GM12878 (cell line): ENCODE data around the gene PLEKHA6. TPM values are rescaled to one million over a fixed set of nuclear protein-coding genes. Genes with fewer than 3 reads are reported as not detected.

Experiments
- ATAC-seq: fragments of 200-7000 bp; cut with Tn5 transposase; 3 replicates; pipeline ENCODE4 v1.9.1; 2020; ENCODE audit warnings: mild to moderate bottlenecking, moderate library complexity
- BruUV-seq: library from RNA; stranded (reverse); fragments of 400-500 nt; replicated peaks from 2 replicates; lab custom pipeline; 2021; lab: Mats Ljungman, UMichigan
- CTCF ChIA-PET: fragments of 300-600 bp; sonication (Branson Sonifier 250); formaldehyde crosslinking; extraction: SDS; loops from one replicate; lab custom pipeline; 2021; ENCODE audit warnings: inconsistent platforms; lab: Yijun Ruan, JAX
- POLR2A ChIA-PET: fragments of 350-600 bp; formaldehyde crosslinking; extraction: SDS; loops from one replicate; lab custom pipeline; 2021; ENCODE audit warnings: inconsistent platforms; lab: Charles Lee
- RAD21 ChIA-PET: fragments of 300-600 bp; sonication (Branson Sonifier 250); formaldehyde crosslinking; loops from one replicate; lab custom pipeline; 2023; ENCODE audit warnings: antibody characterized with exemption; ENCODE audit not compliant: unreplicated experiment; lab: Charles Lee
- SMC1A ChIA-PET: fragments of 300-600 bp; sonication (Branson Sonifier 250); formaldehyde crosslinking; loops from one replicate; lab custom pipeline; 2023; ENCODE audit not compliant: unreplicated experiment, uncharacterized antibody; lab: Charles Lee
- DNase-seq: peaks from one replicate; pipeline ENCODE4 v3.0.0-alpha.2; 2011; ENCODE audit warnings: low read depth, low spot score
- FAIRE-seq: peaks from 3 replicates; lab custom pipeline; 2011; peaks lifted over from hg19 to GRCh38; lab: Jason Lieb, UNC
- H2AFZ ChIP-seq: 2 replicates; pipeline ENCODE4 v1.6.0; 2011; ENCODE audit warnings: low read depth, low read length, control low read depth; ENCODE audit not compliant: control insufficient read depth
- H3K27ac ChIP-seq: 2 replicates; pipeline ENCODE4 v1.5.1; 2011; ENCODE audit warnings: control low read depth; ENCODE audit not compliant: control insufficient read depth, insufficient read depth
- H3K27me3 ChIP-seq, 2 experiments: replicated peaks in 1 of 2; 2 replicates each; pipeline versions ENCODE4 v1.6.0 to v1.6.1; 2011; ENCODE audit warnings: low read length in 1 of 2; ENCODE audit not compliant: control insufficient read depth in 2 of 2, insufficient read depth in 2 of 2
- H3K36me3 ChIP-seq, 2 experiments: 2 replicates each; pipeline ENCODE4 v1.5.1; 2011; ENCODE audit warnings: low read length in 1 of 2; ENCODE audit not compliant: control insufficient read depth in 2 of 2, insufficient read depth in 2 of 2
- H3K4me1 ChIP-seq: 2 replicates; pipeline ENCODE4 v1.6.1; 2011; ENCODE audit warnings: mild to moderate bottlenecking, low read length, moderate library complexity, mixed read lengths; ENCODE audit not compliant: control insufficient read depth, insufficient read depth
- H3K4me2 ChIP-seq: 2 replicates; pipeline ENCODE4 v1.6.0; 2011; ENCODE audit warnings: control low read depth; ENCODE audit not compliant: control insufficient read depth, insufficient read depth
- H3K4me3 ChIP-seq: fragments of 200-600 bp; sonication (generic); 2 replicates; pipeline ENCODE4 v1.5.1; 2016
- H3K79me2 ChIP-seq: 2 replicates; pipeline ENCODE4 v1.6.0; 2011; ENCODE audit warnings: low read length; ENCODE audit not compliant: control insufficient read depth, insufficient read depth
- H3K9ac ChIP-seq: 2 replicates; pipeline ENCODE4 v1.8.0; 2011; ENCODE audit warnings: low read length, control low read depth, mixed read lengths; ENCODE audit not compliant: control insufficient read depth, insufficient read depth
- H3K9me3 ChIP-seq: replicated peaks from 3 replicates; pipeline ENCODE4 v1.5.1; 2011; ENCODE audit warnings: mild to moderate bottlenecking, low read length; ENCODE audit not compliant: control insufficient read depth, insufficient read depth
- H4K20me1 ChIP-seq: 2 replicates; pipeline ENCODE4 v1.6.0; 2011; ENCODE audit not compliant: control insufficient read depth, insufficient read depth
- BRCA1 ChIP-seq: IDR thresholded peaks from 2 replicates; pipeline ENCODE4 v1.6.1; 2011; ENCODE audit warnings: low read depth, low read length, improper control_type of control experiment
- CHD1 ChIP-seq: IDR thresholded peaks from 2 replicates; pipeline ENCODE4 v1.6.1; 2012; ENCODE audit warnings: low read depth, low read length, improper control_type of control experiment
- CHD2 ChIP-seq: IDR thresholded peaks from 2 replicates; pipeline ENCODE4 v1.6.1; 2011; ENCODE audit warnings: low read depth, low read length, improper control_type of control experiment, borderline replicate concordance
- EZH2 ChIP-seq: IDR thresholded peaks from 2 replicates; pipeline ENCODE4 v1.6.1; 2012; ENCODE audit warnings: low read depth, mild to moderate bottlenecking, control low read depth, inconsistent platforms, low read length, borderline replicate concordance; ENCODE audit not compliant: control insufficient read depth
- HCFC1 ChIP-seq: fragments of 150-350 bp; IDR thresholded peaks from 2 replicates; pipeline ENCODE4 v1.6.1; 2014; ENCODE audit warnings: low read length
- IRF5 ChIP-seq: fragments of 450-650 bp; IDR thresholded peaks from 2 replicates; pipeline ENCODE4 v1.6.1; 2017; ENCODE audit warnings: borderline replicate concordance
- NBN ChIP-seq: fragments of 450-650 bp; IDR thresholded peaks from 2 replicates; pipeline ENCODE4 v1.6.1; 2016
- PAX8 ChIP-seq: fragments of 450-650 bp; IDR thresholded peaks from 2 replicates; pipeline ENCODE4 v1.6.1; 2017; ENCODE audit warnings: mild to moderate bottlenecking, moderate library complexity
- PKNOX1 ChIP-seq: fragments of 450-650 bp; IDR thresholded peaks from 2 replicates; pipeline ENCODE4 v1.6.1; 2016; ENCODE audit warnings: mild to moderate bottlenecking
- YBX1 ChIP-seq: fragments of 450-650 bp; IDR thresholded peaks from 2 replicates; pipeline ENCODE4 v1.6.1; 2016; ENCODE audit warnings: antibody characterized with exemption
- WGBS: methylation state at CpG from one replicate; pipeline ENCODE4 v1.1.6; 2016; ENCODE audit warnings: low lambda C conversion rate; ENCODE audit not compliant: insufficient replicate concordance, insufficient coverage; ENCODE audit errors: missing lambda C conversion rate; 5-methylcytosine and 5-hydroxymethylcytosine counted together
- in situ Hi-C: fragments of 300-500 bp; cut with MboI; formaldehyde crosslinking; loops from 9 replicates; pipeline ENCODE4 v1.14.3; 2018; ENCODE audit warnings: mixed read lengths
- intact Hi-C: fragments of 100-400 bp; cut with micrococcal nuclease; formaldehyde crosslinking; loops from one replicate; pipeline ENCODE4 v1.14.2; 2022; ENCODE audit not compliant: unreplicated experiment
- polyA plus RNA-seq, 11 experiments: library from polyadenylated mRNA; depleted of rRNA in 4 of 11; unstranded in 6 of 11; stranded (reverse) in 5 of 11; fragments of >200 nt; fragmentation: Nextera tagmentation in 4 of 11; fragmentation: Illumina TruSeq in 1 of 11; extraction: Ambion mirVana in 4 of 11; extraction: Trizol in 1 of 11; gene quantifications; 1 replicate in 1 of 11; 2 replicates in 10 of 11; pipeline versions ENCODE4 v1.2.1 to v1.2.3, GENCODE V29; 2011 to 2016; ENCODE audit warnings: inconsistent platforms in 2 of 11, missing spikeins in 2 of 11, low read depth in 1 of 11
- total RNA-seq, 4 experiments: library from RNA; depleted of rRNA in 3 of 4; stranded (reverse); fragments of >200 nt in 3 of 4; fragmentation: Illumina TruSeq in 1 of 4; extraction: Trizol in 1 of 4; gene quantifications; 2 replicates each; pipeline versions ENCODE4 v1.2.1 to v1.2.3, GENCODE V29; 2013 to 2021

The PLEKHA6 gene
- total and polyA plus RNA-seq, 10 of the 15 experiments (the other 5 are each of a cell fraction or from before 2014, with no cell fraction given), result 0.04 to 0.81 (median 0.19) TPM; not detected in 4

GRCh38 chr1:204299814-204300365 is 59.8 kb downstream of the PLEKHA6 start:
- DNase-seq (no peak), ATAC-seq (no peak), FAIRE-seq (no peak)
- Histone ChIP-seq H3K27ac (no peak overlapping the region), H3K4me3 (no peak overlapping the region), H3K9me3 (no peaks in the 10 kb centered on the region), H3K36me3 (no peaks in the 10 kb centered on the region), H3K4me2 (no peak overlapping the region), H3K9ac (no peak overlapping the region), H3K79me2 (no peaks in the 10 kb centered on the region), H3K4me1 (no peaks in the 10 kb centered on the region), H3K27me3 (peaks cover 4% of the 10 kb centered on the region in 2 experiments; a peak in 3 of 4 replicates), H2AFZ (no peak overlapping the region), H4K20me1 (no peaks in the 10 kb centered on the region; the same call in 1 of the 2 replicates)
- ChIA-PET CTCF (interaction anchor here (0.5 to 3.6 kb wide), 6 partner anchors 10 to 307 kb away, joined by 3 to 16 read pairs (median 4); no protein-coding TSS in a partner anchor), POLR2A (no interaction called here), SMC1A (interaction anchor here (1.0 to 1.9 kb wide), 4 partner anchors 12 to 46 kb away, joined by 3 to 4 read pairs (median 4); no protein-coding TSS in a partner anchor), RAD21 (no interaction called here)
- intact Hi-C loops (no loop called here), in situ Hi-C loops (no loop called here)
- BruUV-seq, result no TSS peak
- 23% methylated on average over 3 of the region's 3 CpGs for WGBS
- TF ChIP-seq EZH2, result no peak
- no peak for TF ChIP-seq HCFC1
- TF ChIP-seq BRCA1, result no peak
- no peak for TF ChIP-seq IRF5
- no peak for TF ChIP-seq YBX1
- no peak for TF ChIP-seq PAX8
- TF ChIP-seq CHD2, result no peak
- no peak for TF ChIP-seq NBN
- no peak for TF ChIP-seq CHD1
- TF ChIP-seq PKNOX1, result no peak
